GM15510 (cell line): ENCODE measurements around the gene AIRE.
"Not testable (repeated sequence)": the region's sequence is repeated elsewhere in the genome, so short reads cannot be mapped to it uniquely, and the experiment has no call there.

Experiments used
- POLR2A ChIP-seq: IDR thresholded peaks from 3 replicates; pipeline ENCODE4 v1.6.1; 2011; ENCODE audit warnings: borderline replicate concordance; ENCODE audit not compliant: insufficient read length; ENCODE audit errors: extremely low read depth

Gene AIRE

GRCh38 chr21:44285138-44285992 lies at the start of gene AIRE:
Gene AIRE, plus strand, starts transcription at chr21:44285876. Its CDS starts 131 bp downstream, at chr21:44286007.
- TF ChIP-seq POLR2A: no peak

- TF ChIP-seq POLR2A: not testable (repeated sequence)
Observed at GRCh38 chr21:44240842-44241241, 44.8 kb upstream of the AIRE start, which contains the start of gene ICOSLG. Gene ICOSLG, minus strand, starts transcription at chr21:44240943. Its CDS starts 126 bp downstream, at chr21:44240817.

GRCh38 chr21:44253832-44254710 lies 31.6 kb upstream of the AIRE start:
- TF ChIP-seq POLR2A: no peak

GRCh38 chr21:44255511-44255981 lies 30.1 kb upstream of the AIRE start:
- no peak for TF ChIP-seq POLR2A

GRCh38 chr21:44258056-44258725 lies 27.5 kb upstream of the AIRE start:
- no peak for TF ChIP-seq POLR2A

- no peak for TF ChIP-seq POLR2A
Observed at GRCh38 chr21:44259082-44259705, 26.5 kb upstream of the AIRE start.

GRCh38 chr21:44260066-44260465 lies 25.6 kb upstream of the AIRE start:
- no peak for TF ChIP-seq POLR2A

GRCh38 chr21:44260791-44261631 lies 24.7 kb upstream of the AIRE start:
- TF ChIP-seq POLR2A: no peak

- TF ChIP-seq POLR2A: no peak
Observed at GRCh38 chr21:44261675-44262295, 23.9 kb upstream of the AIRE start, which contains the start of gene DNMT3L. Gene DNMT3L, minus strand, starts transcription at chr21:44261897. Its CDS starts 638 bp downstream, at chr21:44261259.

- no peak for TF ChIP-seq POLR2A
Observed at GRCh38 chr21:44262338-44263056, 23.2 kb upstream of the AIRE start.

- no peak for TF ChIP-seq POLR2A
Observed at GRCh38 chr21:44263221-44263760, 22.4 kb upstream of the AIRE start.

- no peak for TF ChIP-seq POLR2A
Observed at GRCh38 chr21:44263768-44264167, 21.9 kb upstream of the AIRE start.
